Upper lobe of left lung (tissue), 6 donors: ENCODE data around the gene NAGLU. TPM values are rescaled to one million over a fixed set of nuclear protein-coding genes. Genes with fewer than 3 reads are reported as not detected.

Experiments used
- ATAC-seq, 2 donors: fragments of 200-7000 bp; cut with Tn5 transposase; one replicate each; pipeline ENCODE4 v1.9.1; 2022; ENCODE audit warnings: mild to moderate bottlenecking in 2 of 2, moderate library complexity in 2 of 2; ENCODE audit not compliant: low FRiP score in 2 of 2
- DNase-seq, 2 donors: peaks; one replicate each; pipeline ENCODE4 v3.0.0-alpha.2; 2019 to 2020
- H3K27ac ChIP-seq, 4 donors: fragments of 200-600 bp; sonication (generic); one replicate each; pipeline ENCODE4 v1.5.1; 2016 to 2019
- H3K27me3 ChIP-seq, 4 donors: fragments of 200-600 bp; sonication (generic); one replicate each; pipeline ENCODE4 v1.5.1; 2017 to 2019
- H3K36me3 ChIP-seq, 4 donors: fragments of 200-600 bp; sonication (generic); one replicate each; pipeline ENCODE4 v1.5.1; 2016 to 2019
- H3K4me1 ChIP-seq, 4 donors: fragments of 200-600 bp; sonication (generic); one replicate each; pipeline ENCODE4 v1.5.1; 2018 to 2019
- H3K4me3 ChIP-seq, 4 donors: fragments of 200-600 bp; sonication (generic); one replicate each; pipeline ENCODE4 v1.5.1; 2017 to 2019; ENCODE audit warnings: mild to moderate bottlenecking in 2 of 4, moderate library complexity in 1 of 4
- H3K9me3 ChIP-seq, 4 donors: fragments of 200-600 bp; sonication (generic); one replicate each; pipeline ENCODE4 v1.5.1; 2018 to 2019
- EP300 ChIP-seq, 4 donors: sonication (generic); formaldehyde crosslinking; IDR thresholded peaks; one replicate each; pipeline ENCODE4 v1.5.1; 2017; ENCODE audit warnings: antibody characterized with exemption in 4 of 4, control low read depth in 2 of 4
- POLR2A ChIP-seq, 4 donors: fragments of 450-650 bp; IDR thresholded peaks; one replicate each; pipeline ENCODE4 v1.5.1; 2016 to 2017; ENCODE audit warnings: antibody characterized with exemption in 4 of 4, mild to moderate bottlenecking in 2 of 4
- POLR2AphosphoS5 ChIP-seq, 2 donors: sonication (generic); formaldehyde crosslinking; IDR thresholded peaks; one replicate each; pipeline ENCODE4 v1.5.1; 2017; ENCODE audit warnings: antibody characterized with exemption in 2 of 2
- WGBS, 2 donors: methylation state at CpG; one replicate each; pipeline ENCODE4 v1.1.5; 2017 to 2018; 5-methylcytosine and 5-hydroxymethylcytosine counted together
- total RNA-seq, 6 donors: library from RNA; depleted of rRNA in 4 of 6; stranded (reverse); fragments of >200 nt in 4 of 6; gene quantifications; one replicate each; pipeline versions ENCODE4 v1.1.0 to v1.2.1, GENCODE V29; 2016 to 2021
- TF ChIP-seq, protein P1 (sequence below), 6 experiments: fragments of 450-650 bp in 4 of 6; fragments of 200-600 bp in 2 of 6; sonication (generic) in 2 of 6; IDR thresholded peaks; one replicate each; pipeline ENCODE4 v1.5.1; 2016 to 2019; ENCODE audit warnings: antibody characterized with exemption in 6 of 6
- donor health status: DM: no; HTN: no; CAD: no; lungs with moderate emphysema.
- donor health status: DM: no; HTN: yes; CAD: no; lungs with severe emphysema.

Gene NAGLU
- total RNA-seq = 10 to 100 TPM; 36.7 to 97.4 (median 68.4) TPM

DNA sequence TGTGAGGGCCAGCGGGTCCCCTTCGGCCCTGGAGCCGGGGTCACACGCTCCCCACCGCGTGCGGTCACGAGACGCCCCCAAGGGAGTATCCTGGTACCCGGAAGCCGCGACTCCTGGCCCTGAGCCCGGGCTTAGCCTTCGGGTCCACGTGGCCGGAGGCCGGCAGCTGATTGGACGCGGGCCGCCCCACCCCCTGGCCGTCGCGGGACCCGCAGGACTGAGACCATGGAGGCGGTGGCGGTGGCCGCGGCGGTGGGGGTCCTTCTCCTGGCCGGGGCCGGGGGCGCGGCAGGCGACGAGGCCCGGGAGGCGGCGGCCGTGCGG lies at the start of gene NAGLU:
TSS of gene NAGLU (plus strand) at position 194 of the 324 bp plus-strand sequence. CDS start at position 226, 32 bp downstream.
- H3K27ac ChIP-seq = peak within 1 kb of the TSS; percentile 80 to 93 (median 84)
- ATAC-seq (peak; percentile 91 to 95), DNase-seq (peak; percentile 98 to 100)
- peak within 1 kb of the TSS; percentile 48 to 98 (median 77) for H3K4me3 ChIP-seq
- peaks cover 22 to 41% (median 28%) of the 10 kb centered on the region in 4 donors for H3K4me1 ChIP-seq
- whole genome bisulfite sequencing, 2 donors = 0 to 1% methylated on average over 6 to 14 of the region's 40 CpGs
- TF ChIP-seq POLR2AphosphoS5 (IDR thresholded peaks at IDR 0.05) (peak; percentile 84 to 89), POLR2A (IDR thresholded peaks at IDR 0.05) (peak in 1 of 4 donors; percentile 85), EP300 (IDR thresholded peaks at IDR 0.05) (peak in 1 of 4 donors; percentile 76)
- TF ChIP-seq, protein P1, sequence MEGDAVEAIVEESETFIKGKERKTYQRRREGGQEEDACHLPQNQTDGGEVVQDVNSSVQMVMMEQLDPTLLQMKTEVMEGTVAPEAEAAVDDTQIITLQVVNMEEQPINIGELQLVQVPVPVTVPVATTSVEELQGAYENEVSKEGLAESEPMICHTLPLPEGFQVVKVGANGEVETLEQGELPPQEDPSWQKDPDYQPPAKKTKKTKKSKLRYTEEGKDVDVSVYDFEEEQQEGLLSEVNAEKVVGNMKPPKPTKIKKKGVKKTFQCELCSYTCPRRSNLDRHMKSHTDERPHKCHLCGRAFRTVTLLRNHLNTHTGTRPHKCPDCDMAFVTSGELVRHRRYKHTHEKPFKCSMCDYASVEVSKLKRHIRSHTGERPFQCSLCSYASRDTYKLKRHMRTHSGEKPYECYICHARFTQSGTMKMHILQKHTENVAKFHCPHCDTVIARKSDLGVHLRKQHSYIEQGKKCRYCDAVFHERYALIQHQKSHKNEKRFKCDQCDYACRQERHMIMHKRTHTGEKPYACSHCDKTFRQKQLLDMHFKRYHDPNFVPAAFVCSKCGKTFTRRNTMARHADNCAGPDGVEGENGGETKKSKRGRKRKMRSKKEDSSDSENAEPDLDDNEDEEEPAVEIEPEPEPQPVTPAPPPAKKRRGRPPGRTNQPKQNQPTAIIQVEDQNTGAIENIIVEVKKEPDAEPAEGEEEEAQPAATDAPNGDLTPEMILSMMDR (IDR thresholded peaks at IDR 0.05) = peak in 1 of 6 experiments; percentile 43
- H3K36me3 ChIP-seq = peaks cover 0 to 23% (median 16%) of the 10 kb centered on the region in 4 donors
- no peaks in the 10 kb centered on the region for H3K9me3 ChIP-seq
- H3K27me3 ChIP-seq = no peaks in the 10 kb centered on the region

DNA sequence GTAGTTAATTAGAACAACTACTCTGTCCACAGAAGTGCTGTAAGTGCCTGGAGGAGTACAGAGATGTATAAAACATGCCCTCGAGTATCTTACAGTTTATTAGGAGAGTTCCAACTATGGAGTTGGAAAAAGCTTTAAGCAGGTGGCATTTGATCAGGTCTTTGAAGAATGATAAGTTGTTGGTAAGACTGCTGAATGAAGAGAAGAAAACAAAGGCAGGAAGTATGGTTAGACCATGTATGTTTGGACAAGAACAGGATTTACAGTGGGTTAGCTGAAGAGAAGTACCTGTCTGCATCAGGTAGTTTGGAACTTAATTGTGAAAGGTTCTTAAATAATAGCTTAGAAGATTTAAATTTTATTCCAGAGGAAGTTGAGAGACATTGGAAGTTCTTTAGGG lies 48.0 kb upstream of the NAGLU start:
- TF ChIP-seq POLR2AphosphoS5 (IDR thresholded peaks at IDR 0.05) (no peak), POLR2A (IDR thresholded peaks at IDR 0.05) (no peak), EP300 (IDR thresholded peaks at IDR 0.05) (no peak)
- TF ChIP-seq, protein P1 (IDR thresholded peaks at IDR 0.05) = no peak
- Histone ChIP-seq H3K4me1 (no peaks in the 10 kb centered on the region), H3K9me3 (no peaks in the 10 kb centered on the region), H3K27me3 (no peaks in the 10 kb centered on the region), H3K4me3 (no peak overlapping the region), H3K27ac (no peak overlapping the region), H3K36me3 (peaks cover 33 to 99% (median 84%) of the 10 kb centered on the region in 4 donors)
- WGBS, 2 donors = 67 to 70% methylated on average over 1 of the region's 1 CpG
- no peak for DNase-seq
- no peak for ATAC-seq

DNA sequence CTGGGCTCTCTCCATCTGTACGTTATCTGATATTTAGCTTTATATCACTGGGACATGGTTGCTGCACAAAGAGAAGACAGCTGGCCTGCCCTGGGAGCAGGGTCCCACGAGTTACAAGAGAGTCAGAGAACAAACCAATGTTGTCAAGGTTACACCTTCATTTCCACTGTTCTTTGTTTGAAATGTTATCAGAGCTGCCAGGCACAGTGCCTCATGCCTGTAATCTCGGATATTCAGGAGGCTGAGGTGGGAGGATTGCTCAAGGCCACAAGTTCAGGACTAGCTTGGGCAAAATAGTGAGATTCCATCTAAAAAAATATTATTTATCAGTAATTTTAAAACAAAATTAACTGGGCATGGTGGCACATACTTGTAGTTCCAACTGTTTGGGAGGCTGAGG lies 42.7 kb upstream of the NAGLU start:
- no peak overlapping the region for H3K4me3 ChIP-seq
- H3K4me1 ChIP-seq = no peaks in the 10 kb centered on the region
- H3K27me3 ChIP-seq = no peaks in the 10 kb centered on the region
- ATAC-seq (no peak), DNase-seq (no peak)
- TF ChIP-seq EP300 (IDR thresholded peaks at IDR 0.05) = no peak
- no peak for TF ChIP-seq POLR2A (IDR thresholded peaks at IDR 0.05)
- TF ChIP-seq, protein P1 (IDR thresholded peaks at IDR 0.05) = no peak
- TF ChIP-seq POLR2AphosphoS5 (IDR thresholded peaks at IDR 0.05) = no peak
- H3K9me3 ChIP-seq = no peaks in the 10 kb centered on the region
- H3K27ac ChIP-seq = no peak overlapping the region
- WGBS, 2 donors = 69 to 74% methylated on average over 3 of the region's 3 CpGs
- H3K36me3 ChIP-seq = peaks cover 11 to 100% (median 82%) of the 10 kb centered on the region in 4 donors

DNA sequence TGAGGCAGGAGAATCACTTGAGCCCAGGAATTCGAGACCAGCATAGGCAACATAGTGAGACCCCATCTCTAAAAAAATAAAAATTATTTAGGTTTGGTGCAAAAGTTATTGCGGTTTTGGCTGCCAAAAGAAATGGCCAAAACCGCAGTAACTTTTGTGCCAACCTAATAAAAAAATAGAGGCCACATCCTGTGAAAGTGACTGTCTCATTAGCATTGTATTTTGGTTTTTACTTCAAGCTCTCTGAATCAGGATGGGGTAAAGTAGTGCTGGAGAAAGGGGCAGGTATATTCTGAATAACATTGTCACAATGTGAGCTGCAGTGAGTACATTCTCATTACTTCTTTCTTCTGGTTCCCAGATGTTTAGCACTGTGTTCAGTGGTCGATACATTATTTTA lies 41.4 kb upstream of the NAGLU start:
- Histone ChIP-seq H3K9me3 (no peaks in the 10 kb centered on the region), H3K27ac (no peak overlapping the region), H3K4me1 (no peaks in the 10 kb centered on the region), H3K27me3 (no peaks in the 10 kb centered on the region), H3K36me3 (peaks cover 13 to 100% (median 82%) of the 10 kb centered on the region in 4 donors), H3K4me3 (no peak overlapping the region)
- ATAC-seq (no peak), DNase-seq (no peak)
- WGBS, 2 donors = 71 to 79% methylated on average over 4 of the region's 4 CpGs
- no peak for TF ChIP-seq EP300 (IDR thresholded peaks at IDR 0.05)
- TF ChIP-seq, protein P1 (IDR thresholded peaks at IDR 0.05) = no peak
- TF ChIP-seq POLR2AphosphoS5 (IDR thresholded peaks at IDR 0.05) = no peak

DNA sequence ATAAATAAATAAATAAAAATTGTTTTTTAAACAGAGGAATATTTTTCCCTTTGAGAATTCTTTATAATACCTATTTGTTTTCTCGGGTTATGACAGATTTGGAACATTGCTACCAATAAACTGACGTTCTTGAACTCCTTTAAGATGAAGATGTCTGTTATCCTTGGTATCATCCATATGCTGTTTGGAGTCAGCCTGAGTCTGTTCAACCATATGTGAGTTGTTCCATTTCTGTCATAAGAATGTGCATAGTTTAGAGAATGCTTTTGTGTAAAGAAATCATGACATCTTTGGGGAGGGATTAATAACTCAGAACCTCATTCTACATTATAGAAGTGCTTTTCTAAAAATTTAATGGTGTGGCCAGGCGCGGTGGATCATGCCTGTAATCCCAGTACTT lies 37.2 kb upstream of the NAGLU start:
- no peak overlapping the region for H3K4me3 ChIP-seq
- H3K36me3 ChIP-seq = peaks cover 43 to 100% (median 81%) of the 10 kb centered on the region in 4 donors
- no peak for DNase-seq
- TF ChIP-seq, protein P1 (IDR thresholded peaks at IDR 0.05) = no peak
- TF ChIP-seq POLR2AphosphoS5 (IDR thresholded peaks at IDR 0.05) (no peak), POLR2A (IDR thresholded peaks at IDR 0.05) (no peak), EP300 (IDR thresholded peaks at IDR 0.05) (no peak)
- no peaks in the 10 kb centered on the region for H3K27me3 ChIP-seq
- no peak overlapping the region for H3K27ac ChIP-seq
- no peak for ATAC-seq
- H3K9me3 ChIP-seq = no peaks in the 10 kb centered on the region
- WGBS, 2 donors = 97 to 98% methylated on average over 4 of the region's 4 CpGs
- no peaks in the 10 kb centered on the region for H3K4me1 ChIP-seq
